VCaP (cell line): Measurements from ENCODE around the gene ABCF3.
A peak's percentile ranks its signal among the peaks of the same experiment; 100 is the strongest.

ENCODE experiments used
- H3K27ac ChIP-seq: fragments of 450-650 bp; 2 replicates; pipeline ENCODE4 v1.5.1; 2017
- CTCF ChIP-seq: fragments of 450-650 bp; conservative IDR thresholded peaks from 2 replicates; pipeline ENCODE4 v1.5.1; 2017; ENCODE audit warnings: mild to moderate bottlenecking, moderate library complexity

ABCF3 gene

GRCh38 chr3:184175506-184175905, 10.5 kb upstream of the ABCF3 start:
- no peak for TF ChIP-seq CTCF
- peak overlapping the region; percentile 87 for H3K27ac ChIP-seq

- H3K27ac ChIP-seq: peak overlapping the region; percentile 87
- TF ChIP-seq CTCF: no peak
Observed at GRCh38 chr3:184175981-184176376, 10.0 kb upstream of the ABCF3 start.

DNA sequence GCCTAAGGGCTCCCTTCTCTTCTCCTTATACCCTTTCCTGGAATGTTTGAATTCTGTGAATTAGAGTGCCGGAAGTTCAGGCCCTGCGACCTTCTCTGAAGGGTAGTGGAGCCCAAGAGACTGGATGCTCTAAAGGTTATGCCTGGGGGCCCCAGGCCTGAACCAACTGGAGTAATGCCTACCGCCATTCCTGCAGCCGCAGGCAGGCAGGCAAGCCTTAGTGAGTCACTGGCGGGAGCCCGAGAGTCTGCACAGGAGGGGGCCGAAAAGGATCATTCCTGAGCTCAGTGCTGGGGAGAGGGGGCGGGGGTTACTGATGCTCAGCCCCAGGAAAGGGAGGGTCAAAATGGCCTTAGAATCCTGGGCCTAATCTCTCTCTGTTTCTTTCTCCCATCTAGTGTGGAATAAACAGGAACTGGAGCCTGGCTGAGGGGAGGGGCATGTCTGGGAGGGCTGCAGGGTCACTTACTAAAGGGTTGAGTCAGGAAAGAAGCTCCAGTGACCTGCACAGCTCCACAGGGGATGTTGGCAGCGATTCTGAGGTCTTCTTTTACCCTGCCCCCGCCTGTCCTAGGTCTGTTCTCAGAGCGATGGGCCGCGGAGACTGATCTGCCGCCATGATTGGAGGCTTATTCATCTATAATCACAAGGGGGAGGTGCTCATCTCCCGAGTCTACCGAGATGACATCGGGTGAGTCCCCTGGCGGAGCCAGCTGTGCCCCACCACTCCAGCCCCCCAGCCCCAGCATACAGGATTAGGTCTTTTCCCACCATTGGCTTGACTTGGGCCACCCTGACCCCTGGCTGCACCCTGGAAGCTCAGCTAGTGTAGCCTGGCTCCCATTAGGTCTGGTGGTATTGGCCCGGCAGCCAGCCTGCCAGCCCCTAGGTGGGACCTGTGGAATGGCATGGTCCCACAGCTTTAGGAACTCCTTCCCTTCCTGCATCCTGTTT, 9.3 kb upstream of the ABCF3 start:
- peak overlapping the region; percentile 87; the same call in 1 of the 2 replicates for H3K27ac ChIP-seq
- no peak for TF ChIP-seq CTCF

GRCh38 chr3:184177331-184177731, 8.7 kb upstream of the ABCF3 start:
- no peak for TF ChIP-seq CTCF
- H3K27ac ChIP-seq: no peak overlapping the region

GRCh38 chr3:184177767-184178306, 8.2 kb upstream of the ABCF3 start:
- H3K27ac ChIP-seq: no peak overlapping the region
- no peak for TF ChIP-seq CTCF

DNA sequence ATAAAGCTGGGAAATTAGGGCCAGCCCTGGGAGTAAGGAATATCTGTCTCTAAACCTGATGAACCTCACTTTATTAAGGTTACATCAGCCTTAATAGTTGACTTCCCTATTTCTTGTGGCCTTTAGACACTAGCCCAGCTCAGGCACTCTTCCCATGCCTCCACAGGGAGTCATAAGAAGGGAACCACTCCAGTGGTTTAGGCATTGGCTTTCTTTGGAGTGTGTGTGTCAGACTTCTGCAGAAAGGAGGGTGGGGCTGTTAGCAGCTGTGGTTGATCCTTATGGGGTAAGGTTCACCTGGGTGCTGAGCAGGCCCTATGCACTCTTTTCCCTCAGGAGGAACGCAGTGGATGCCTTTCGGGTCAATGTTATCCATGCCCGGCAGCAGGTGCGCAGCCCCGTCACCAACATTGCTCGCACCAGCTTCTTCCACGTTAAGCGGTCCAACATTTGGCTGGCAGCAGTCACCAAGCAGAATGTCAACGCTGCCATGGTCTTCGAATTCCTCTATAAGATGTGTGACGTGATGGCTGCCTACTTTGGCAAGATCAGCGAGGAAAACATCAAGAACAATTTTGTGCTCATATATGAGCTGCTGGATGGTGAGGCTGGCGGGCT, 7.4 kb upstream of the ABCF3 start:
- no peak overlapping the region for H3K27ac ChIP-seq
- TF ChIP-seq CTCF: no peak

DNA sequence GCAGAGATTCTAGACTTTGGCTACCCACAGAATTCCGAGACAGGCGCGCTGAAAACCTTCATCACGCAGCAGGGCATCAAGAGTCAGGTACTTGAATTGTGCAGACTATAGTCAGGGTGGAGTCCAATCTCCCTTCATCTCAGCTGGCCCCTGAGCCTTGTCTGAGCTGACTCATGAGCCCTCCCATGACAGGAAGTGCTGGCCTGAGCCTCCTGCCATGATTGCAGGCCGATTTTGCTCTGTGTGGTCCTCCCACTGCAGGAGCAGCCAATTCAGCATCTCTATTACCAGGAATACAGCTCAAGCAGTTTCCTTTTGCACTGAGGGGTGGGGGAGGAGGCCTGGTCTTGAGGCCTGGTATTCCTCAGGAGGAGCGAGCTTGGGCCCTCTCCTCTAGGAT, 5.8 kb upstream of the ABCF3 start:
- no peak for TF ChIP-seq CTCF
- H3K27ac ChIP-seq: no peak overlapping the region
